GM23338 (cell line): ENCODE measurements around the gene WDR5B. TPM values are rescaled to one million over a fixed set of nuclear protein-coding genes. Genes with fewer than 3 reads are reported as not detected.

Experiments
- ATAC-seq: fragments of 200-7000 bp; cut with Tn5 transposase; 3 replicates; pipeline ENCODE4 v1.9.1; 2020
- DNase-seq: peaks from one replicate; pipeline ENCODE4 v3.0.0-alpha.2; 2015; ENCODE audit warnings: low spot score
- H2AFZ ChIP-seq: fragments of 200-600 bp; sonication (generic); 2 replicates; pipeline ENCODE4 v1.8.0; 2016; ENCODE audit warnings: antibody characterized with exemption, mild to moderate bottlenecking, moderate library complexity
- H3F3A ChIP-seq: fragments of 200-600 bp; sonication (generic); replicated peaks from 2 replicates; pipeline ENCODE4 v1.8.0; 2017; ENCODE audit warnings: antibody characterized with exemption, mixed run types, low read depth
- H3K27ac ChIP-seq: fragments of 200-600 bp; sonication (generic); 2 replicates; pipeline ENCODE4 v1.6.1; 2016; ENCODE audit warnings: low read depth
- H3K27me3 ChIP-seq: fragments of 200-600 bp; sonication (generic); 2 replicates; pipeline ENCODE4 v1.8.0; 2016; ENCODE audit warnings: mild to moderate bottlenecking, mixed run types, moderate library complexity; ENCODE audit not compliant: insufficient read depth
- H3K36me3 ChIP-seq: fragments of 200-600 bp; sonication (generic); 2 replicates; pipeline ENCODE4 v1.8.0; 2016; ENCODE audit warnings: mild to moderate bottlenecking; ENCODE audit not compliant: insufficient read depth
- H3K4me1 ChIP-seq: fragments of 200-600 bp; sonication (generic); 2 replicates; pipeline ENCODE4 v1.8.0; 2016; ENCODE audit warnings: mild to moderate bottlenecking, moderate library complexity; ENCODE audit not compliant: insufficient read depth
- H3K4me2 ChIP-seq: fragments of 200-600 bp; sonication (generic); 2 replicates; pipeline ENCODE4 v1.7.1; 2017; ENCODE audit warnings: mixed run types
- H3K4me3 ChIP-seq: fragments of 200-600 bp; sonication (generic); 2 replicates; pipeline ENCODE4 v1.6.1; 2016; ENCODE audit warnings: mixed run types
- H3K79me2 ChIP-seq: fragments of 200-600 bp; sonication (generic); replicated peaks from 2 replicates; pipeline ENCODE4 v1.8.0; 2017; ENCODE audit warnings: mild to moderate bottlenecking; ENCODE audit not compliant: insufficient read depth
- H3K9me2 ChIP-seq: fragments of 200-600 bp; sonication (generic); 2 replicates; pipeline ENCODE4 v1.8.0; 2017; ENCODE audit not compliant: insufficient read depth
- H4K20me1 ChIP-seq: fragments of 200-600 bp; sonication (generic); replicated peaks from 2 replicates; pipeline ENCODE4 v1.8.0; 2017; ENCODE audit warnings: mild to moderate bottlenecking; ENCODE audit not compliant: insufficient read depth
- H3K27ac Mint-ChIP-seq: 2 replicates; pipeline ENCODE4 v1.8.0; 2020; ENCODE audit warnings: inconsistent platforms, mild to moderate bottlenecking, moderate library complexity, mixed read lengths
- H3K27me3 Mint-ChIP-seq: 3 replicates; pipeline ENCODE4 v1.8.0; 2022; ENCODE audit warnings: low read depth, mild to moderate bottlenecking, moderate library complexity, mixed read lengths, inconsistent platforms; ENCODE audit not compliant: insufficient read depth, poor library complexity
- H3K36me3 Mint-ChIP-seq: 3 replicates; pipeline ENCODE4 v1.8.0; 2021; ENCODE audit warnings: low read depth, mild to moderate bottlenecking, inconsistent platforms, moderate library complexity, mixed read lengths
- H3K4me1 Mint-ChIP-seq: 3 replicates; pipeline ENCODE4 v1.8.0; 2020; ENCODE audit warnings: mild to moderate bottlenecking, inconsistent platforms, mixed read lengths
- H3K4me3 Mint-ChIP-seq: 3 replicates; pipeline ENCODE4 v1.8.0; 2021; ENCODE audit warnings: moderate library complexity, mild to moderate bottlenecking, inconsistent platforms, mixed read lengths
- H3K9me3 Mint-ChIP-seq: 3 replicates; pipeline ENCODE4 v1.8.0; 2020; ENCODE audit warnings: moderate library complexity, mild to moderate bottlenecking, inconsistent platforms, mixed read lengths
- CREB1 ChIP-seq: fragments of 250-450 bp; sonication (Bioruptor Pico); IDR thresholded peaks from 2 replicates; pipeline ENCODE4 v1.5.0; 2020; ENCODE audit warnings: low read depth, mild to moderate bottlenecking, moderate library complexity
- CTCF ChIP-seq, 2 experiments: fragments of 200-600 bp in 1 of 2; sonication (generic) in 1 of 2; conservative IDR thresholded peaks; 2 replicates each; pipeline versions ENCODE4 v1.5.1 to v1.6.1; 2016 to 2017; ENCODE audit warnings: antibody characterized with exemption in 2 of 2, low read depth in 2 of 2, mild to moderate bottlenecking in 2 of 2, moderate library complexity in 1 of 2
- ETS1 ChIP-seq: IDR thresholded peaks from 2 replicates; pipeline ENCODE4 v1.6.1; 2016; ENCODE audit warnings: antibody characterized with exemption
- EZH2 ChIP-seq: fragments of 200-600 bp; sonication (generic); IDR thresholded peaks from one replicate; pipeline ENCODE4 v1.8.0; 2017; ENCODE audit warnings: antibody characterized with exemption, mild to moderate bottlenecking, low read depth; ENCODE audit not compliant: unreplicated experiment
- EZH2phosphoT487 ChIP-seq: fragments of 200-600 bp; sonication (generic); IDR thresholded peaks from one replicate; pipeline ENCODE4 v1.8.1; 2018; ENCODE audit warnings: antibody characterized with exemption; ENCODE audit not compliant: unreplicated experiment
- JUNB ChIP-seq: IDR thresholded peaks from one replicate; pipeline ENCODE4 v1.6.1; 2016; ENCODE audit warnings: antibody characterized with exemption; ENCODE audit not compliant: unreplicated experiment
- NANOG ChIP-seq: IDR thresholded peaks from 2 replicates; pipeline ENCODE4 v1.6.1; 2016; ENCODE audit warnings: antibody characterized with exemption, borderline replicate concordance
- POLR2AphosphoS5 ChIP-seq: IDR thresholded peaks from 2 replicates; pipeline ENCODE4 v1.6.1; 2016; ENCODE audit warnings: antibody characterized with exemption, low read depth
- REST ChIP-seq: IDR thresholded peaks from one replicate; pipeline ENCODE4 v1.6.1; 2018; ENCODE audit warnings: antibody characterized with exemption; ENCODE audit not compliant: unreplicated experiment
- ZNF331 ChIP-seq: fragments of 250-450 bp; sonication (Bioruptor Pico); IDR thresholded peaks from 2 replicates; pipeline ENCODE4 v1.5.0; 2020; ENCODE audit warnings: low read depth, mild to moderate bottlenecking, moderate library complexity
- polyA plus RNA-seq: library from polyadenylated mRNA; unstranded; fragments of >200 nt; fragmentation: Nextera tagmentation; extraction: Ambion mirVana; gene quantifications from 2 replicates; pipeline ENCODE4 v1.2.1, GENCODE V29; 2016
- total RNA-seq: library from RNA; depleted of rRNA; stranded (reverse); fragments of >200 nt; shearing (Covaris generic); gene quantifications from 2 replicates; pipeline ENCODE4 v1.2.3, GENCODE V29; 2014

The WDR5B gene
- total and polyA plus RNA-seq, 2 experiments from 2014 or later = 0.81 to 2.7 TPM

GRCh38 chr3:122427857-122428471 lies 12.1 kb upstream of the WDR5B start:
- peaks cover 2% of the 10 kb centered on the region for H3K27me3 Mint-ChIP-seq
- Histone ChIP-seq H3K27ac (no peak overlapping the region), H3K36me3 (peaks cover 18% of the 10 kb centered on the region; the same call in 1 of the 2 replicates), H3K79me2 (no peaks in the 10 kb centered on the region), H3K27me3 (no peaks in the 10 kb centered on the region), H3K4me1 (peaks cover 14% of the 10 kb centered on the region; the same call in 1 of the 2 replicates), H2AFZ (no peak overlapping the region), H3F3A (0 out of 2 replicates have a peak, but pooled peaks cover 3% of the 10 kb centered on the region), H3K4me3 (no peak overlapping the region), H3K9me2 (no peaks in the 10 kb centered on the region), H3K4me2 (no peak overlapping the region), H4K20me1 (no peaks in the 10 kb centered on the region; the same call in 1 of the 2 replicates)
- H3K36me3 Mint-ChIP-seq = peaks cover 36% of the 10 kb centered on the region
- ATAC-seq (no peak), DNase-seq (no peak)
- no peaks in the 10 kb centered on the region for H3K9me3 Mint-ChIP-seq
- no peak for TF ChIP-seq REST
- TF ChIP-seq CREB1 = no peak
- TF ChIP-seq NANOG = no peak
- no peak for TF ChIP-seq EZH2phosphoT487
- TF ChIP-seq ZNF331 = no peak
- no peak for TF ChIP-seq EZH2
- no peak for TF ChIP-seq POLR2AphosphoS5
- no peak for TF ChIP-seq ETS1
- no peak for TF ChIP-seq JUNB
- TF ChIP-seq CTCF (conservative IDR thresholded peaks at IDR 0.05; ENCODE audit: low read depth in 2 of 2) = no peak
- no peak overlapping the region for H3K4me3 Mint-ChIP-seq
- H3K4me1 Mint-ChIP-seq = no peaks in the 10 kb centered on the region
- H3K27ac Mint-ChIP-seq = no peak overlapping the region
